ENCODE measurements around the gene SLC18A3. TPM values are rescaled to one million over a fixed set of nuclear protein-coding genes. Genes with fewer than 3 reads are reported as not detected.

The SLC18A3 gene
- total RNA-seq, 4 donors from 2014 or later = not detected

DNA sequence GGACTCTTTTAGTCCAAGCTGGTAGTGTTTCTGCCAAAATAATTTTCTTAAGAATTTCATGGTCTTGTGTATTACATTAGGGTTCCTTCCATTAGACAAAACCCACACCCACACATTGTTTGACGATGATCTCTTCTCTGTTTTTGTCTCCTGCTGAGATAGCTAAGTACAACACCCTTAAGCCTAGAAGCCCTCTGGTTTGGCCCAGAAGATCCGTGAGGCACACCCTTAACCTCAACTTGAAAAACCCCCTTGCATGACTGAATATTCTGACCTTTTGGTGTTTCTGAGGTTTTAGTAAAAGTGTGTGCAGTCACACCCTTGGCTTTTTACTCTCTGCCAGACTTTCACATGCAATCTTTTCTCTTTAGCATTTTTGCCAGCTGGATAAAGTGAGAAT is 41.9 kb upstream of the SLC18A3 start:
- no peaks in the 10 kb centered on the region for H3K27me3 ChIP-seq
- H3K4me1 ChIP-seq = no peaks in the 10 kb centered on the region
- DNase-seq (ENCODE audit: low spot score in 2 of 2) = no peak
- no peaks in the 10 kb centered on the region for H3K9me3 ChIP-seq
- WGBS = 48% methylated on average over 2 of the region's 2 CpGs
- H3K27ac ChIP-seq = no peak overlapping the region
- no peaks in the 10 kb centered on the region for H3K36me3 ChIP-seq
- TF ChIP-seq POLR2A (IDR thresholded peaks at IDR 0.05) (no peak), POLR2AphosphoS5 (IDR thresholded peaks at IDR 0.05) (no peak), CTCF (IDR thresholded peaks at IDR 0.05) (no peak), EP300 (IDR thresholded peaks at IDR 0.05) (no peak)
- H3K4me3 ChIP-seq = no peak overlapping the region

- H3K4me1 ChIP-seq = no peaks in the 10 kb centered on the region
- no peak overlapping the region for H3K4me3 ChIP-seq
- TF ChIP-seq POLR2AphosphoS5 (IDR thresholded peaks at IDR 0.05) (no peak), POLR2A (IDR thresholded peaks at IDR 0.05) (no peak), CTCF (IDR thresholded peaks at IDR 0.05) (no peak), EP300 (IDR thresholded peaks at IDR 0.05) (no peak)
- no peaks in the 10 kb centered on the region for H3K27me3 ChIP-seq
- no peaks in the 10 kb centered on the region for H3K9me3 ChIP-seq
- 47% methylated on average over 3 of the region's 3 CpGs for WGBS
- H3K36me3 ChIP-seq = no peaks in the 10 kb centered on the region
- no peak overlapping the region for H3K27ac ChIP-seq
- no peak for DNase-seq (ENCODE audit: low spot score in 2 of 2)
Observed at GRCh38 chr10:49569031-49569631, 41.0 kb upstream of the SLC18A3 start.

DNA sequence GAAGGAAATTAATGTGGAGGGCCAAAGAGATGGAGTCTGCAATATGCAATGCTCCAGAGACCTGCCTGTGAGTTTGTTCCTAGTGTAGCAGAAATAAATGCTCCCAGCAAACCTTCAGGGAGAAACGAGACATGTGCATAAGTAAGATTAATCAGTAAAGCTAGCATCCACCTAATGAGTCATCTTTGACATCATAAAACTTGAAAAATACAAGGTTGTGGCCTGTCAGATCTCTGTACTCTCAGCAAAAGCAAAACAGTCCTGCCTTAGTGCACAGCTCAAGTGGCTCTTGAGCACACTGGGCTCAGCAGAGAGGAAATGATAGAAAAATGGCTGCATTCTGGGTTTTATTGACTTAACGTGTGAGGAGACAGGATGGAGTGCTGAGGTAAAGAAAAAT is 38.7 kb upstream of the SLC18A3 start:
- Histone ChIP-seq H3K27ac (no peak overlapping the region), H3K27me3 (no peaks in the 10 kb centered on the region), H3K9me3 (no peaks in the 10 kb centered on the region), H3K36me3 (no peaks in the 10 kb centered on the region), H3K4me3 (no peak overlapping the region), H3K4me1 (no peaks in the 10 kb centered on the region)
- 51% methylated on average over 2 of the region's 2 CpGs for WGBS
- TF ChIP-seq EP300 (IDR thresholded peaks at IDR 0.05) = no peak
- no peak for TF ChIP-seq CTCF (IDR thresholded peaks at IDR 0.05)
- TF ChIP-seq POLR2A (IDR thresholded peaks at IDR 0.05) = no peak
- DNase-seq (ENCODE audit: low spot score in 2 of 2) = no peak

DNA sequence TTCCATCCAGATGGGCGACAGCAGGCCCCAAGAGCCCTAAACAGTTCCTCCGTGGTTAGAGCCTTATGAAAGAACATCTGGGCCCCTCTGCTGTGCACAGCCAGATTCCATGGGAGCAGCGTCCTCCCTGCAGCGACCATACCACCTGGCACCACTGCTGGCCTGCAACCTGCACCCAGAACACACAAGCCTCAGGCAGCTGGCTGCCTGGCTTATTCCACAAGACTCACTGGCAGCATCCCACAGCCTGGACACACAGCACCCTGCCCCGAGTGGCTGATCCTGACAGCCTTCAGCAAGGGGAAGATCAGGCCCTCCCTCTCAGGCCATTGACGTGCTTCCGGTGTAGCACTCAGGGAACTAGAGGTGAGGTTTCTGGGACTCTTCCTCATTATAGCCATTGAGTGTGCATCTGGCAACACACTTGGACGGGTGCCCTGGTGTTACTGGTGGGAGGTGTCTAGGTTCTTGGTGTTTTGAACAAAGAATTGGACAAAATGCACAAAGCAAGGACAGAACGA is 37.5 kb upstream of the SLC18A3 start:
- no peak for TF ChIP-seq POLR2AphosphoS5 (IDR thresholded peaks at IDR 0.05)
- TF ChIP-seq POLR2A (IDR thresholded peaks at IDR 0.05) = no peak
- no peak for TF ChIP-seq CTCF (IDR thresholded peaks at IDR 0.05)
- TF ChIP-seq EP300 (IDR thresholded peaks at IDR 0.05) = no peak
- no peaks in the 10 kb centered on the region for H3K36me3 ChIP-seq
- no peak overlapping the region for H3K4me3 ChIP-seq
- 83% methylated on average over 6 of the region's 9 CpGs for WGBS
- no peaks in the 10 kb centered on the region for H3K27me3 ChIP-seq
- H3K9me3 ChIP-seq = no peaks in the 10 kb centered on the region
- DNase-seq (ENCODE audit: low spot score in 2 of 2) = no peak
- no peak overlapping the region for H3K27ac ChIP-seq
- no peaks in the 10 kb centered on the region for H3K4me1 ChIP-seq

GRCh38 chr10:49575489-49576072 is 34.5 kb upstream of the SLC18A3 start:
- Histone ChIP-seq H3K4me1 (no peaks in the 10 kb centered on the region), H3K36me3 (no peaks in the 10 kb centered on the region), H3K4me3 (no peak overlapping the region), H3K9me3 (no peaks in the 10 kb centered on the region), H3K27me3 (no peaks in the 10 kb centered on the region), H3K27ac (no peak overlapping the region)
- WGBS = 84% methylated on average over 11 of the region's 11 CpGs
- no peak for DNase-seq (ENCODE audit: low spot score in 2 of 2)
- no peak for TF ChIP-seq CTCF (IDR thresholded peaks at IDR 0.05)
- TF ChIP-seq EP300 (IDR thresholded peaks at IDR 0.05) = no peak
- no peak for TF ChIP-seq POLR2AphosphoS5 (IDR thresholded peaks at IDR 0.05)
- no peak for TF ChIP-seq POLR2A (IDR thresholded peaks at IDR 0.05)

Measured in suprapubic skin (tissue), 4 donors.